ENCODE results near the gene DDX25. TPM values are rescaled to one million over a fixed set of nuclear protein-coding genes. Genes with fewer than 3 reads are reported as not detected.

Gene DDX25
- total and polyA plus RNA-seq, 2 of the 13 experiments (the other 11 are each of a cell fraction or from before 2014, with no cell fraction given): 0.17 to 0.29 TPM

- TF ChIP-seq TARDBP (CRISPR knock-in tag; IDR thresholded peaks at IDR 0.05): 0 out of 2 replicates have a peak, but pooled peaks have one; percentile 26
- TF ChIP-seq PITX1 (CRISPR knock-in tag; IDR thresholded peaks at IDR 0.05): peak; percentile 55; the same call in 1 of the 2 replicates
- no peak for TF ChIP-seq SP4 (CRISPR knock-in tag; IDR thresholded peaks at IDR 0.05)
- no peak for TF ChIP-seq ZNF282 (IDR thresholded peaks at IDR 0.05; ENCODE audit: partially characterized antibody)
- no peak for TF ChIP-seq ARNT2 (CRISPR knock-in tag; IDR thresholded peaks at IDR 0.05; ENCODE audit: low read depth)
- TF ChIP-seq THAP11 (CRISPR knock-in tag; IDR thresholded peaks at IDR 0.05): 0 out of 2 replicates have a peak, but pooled peaks have one; percentile 12
- no peak; a peak in 1 of 4 replicates for TF ChIP-seq EP300 (IDR thresholded peaks at IDR 0.05; ENCODE audit: low read depth in 2 of 2, low read length in 2 of 2)
- peak; percentile 40; the same call in 1 of the 2 replicates for TF ChIP-seq EP300 (CRISPR knock-in tag; IDR thresholded peaks at IDR 0.05; ENCODE audit: borderline replicate concordance)
- no peak; the same call in 1 of the 2 replicates for TF ChIP-seq HNF4G (IDR thresholded peaks at IDR 0.05; ENCODE audit: borderline replicate concordance, low read depth, low read length)
- TF ChIP-seq HNF4G (CRISPR knock-in tag; IDR thresholded peaks at IDR 0.05; ENCODE audit: borderline replicate concordance, low read depth): no peak
- no peak for TF ChIP-seq RFX1 (IDR thresholded peaks at IDR 0.05)
- peak; percentile 67; the same call in 1 of the 2 replicates for TF ChIP-seq ZNF788 (CRISPR knock-in tag; IDR thresholded peaks at IDR 0.05; ENCODE audit: borderline replicate concordance)
- no peak for TF ChIP-seq HOXA9 (CRISPR knock-in tag; IDR thresholded peaks at IDR 0.05; ENCODE audit: borderline replicate concordance)
- TF ChIP-seq ZNF44 (CRISPR knock-in tag; IDR thresholded peaks at IDR 0.05): 0 out of 2 replicates have a peak, but pooled peaks have one; percentile 81
- TF ChIP-seq MAFF (IDR thresholded peaks at IDR 0.05; ENCODE audit: low read depth, low read length): 0 out of 2 replicates have a peak, but pooled peaks have one; percentile 15
- TF ChIP-seq HMG20B (CRISPR knock-in tag; conservative IDR thresholded peaks at IDR 0.05): no peak
- no peak for TF ChIP-seq ZC3H4 (CRISPR knock-in tag; IDR thresholded peaks at IDR 0.05; ENCODE audit: borderline replicate concordance)
- TF ChIP-seq IRF2 (CRISPR knock-in tag; IDR thresholded peaks at IDR 0.05): peak; percentile 56; the same call in 1 of the 2 replicates
- no peak for TF ChIP-seq SOX6 (IDR thresholded peaks at IDR 0.05)
- TF ChIP-seq SOX6 (CRISPR knock-in tag; IDR thresholded peaks at IDR 0.05): peak; percentile 68
- peak; percentile 25; the same call in 1 of the 2 replicates for TF ChIP-seq TGIF2 (CRISPR knock-in tag; IDR thresholded peaks at IDR 0.05)
- TF ChIP-seq ZFX (CRISPR knock-in tag; IDR thresholded peaks at IDR 0.05; ENCODE audit: low read depth): 0 out of 2 replicates have a peak, but pooled peaks have one; percentile 42
- TF ChIP-seq ZBTB33 (CRISPR knock-in tag; IDR thresholded peaks at IDR 0.05): no peak
- peak in 1 of 2 experiments; percentile 76; a peak in 1 of 4 replicates for TF ChIP-seq KLF16 (CRISPR knock-in tag; IDR thresholded peaks at IDR 0.05)
- TF ChIP-seq YY1 (IDR thresholded peaks at IDR 0.05; ENCODE audit: insufficient read depth, insufficient replicate concordance, low read depth, low read length): no peak
- peak; percentile 73; the same call in 1 of the 2 replicates for TF ChIP-seq GATAD2A (CRISPR knock-in tag; IDR thresholded peaks at IDR 0.05)
- no peak for TF ChIP-seq EZH2 (conservative IDR thresholded peaks at IDR 0.05; ENCODE audit: low read depth, low read length)
- no peak for TF ChIP-seq ZNF274 (CRISPR knock-in tag; IDR thresholded peaks at IDR 0.05)
- TF ChIP-seq ZNF850 (CRISPR knock-in tag; conservative IDR thresholded peaks at IDR 0.05): no peak
- no peak for TF ChIP-seq ZNF234 (CRISPR knock-in tag; conservative IDR thresholded peaks at IDR 0.05)
- 0 out of 2 replicates have a peak, but pooled peaks have one; percentile 23 for TF ChIP-seq ZNF598 (CRISPR knock-in tag; IDR thresholded peaks at IDR 0.05; ENCODE audit: borderline replicate concordance)
Measured at GRCh38 chr11:125925247-125925740, 21.0 kb downstream of the DDX25 start (continued).
